GF-D8 (cell line): ENCODE results near the gene INPP5K.
"Not testable (repeated sequence)": the region's sequence is repeated elsewhere in the genome, so short reads cannot be mapped to it uniquely, and the experiment has no call there.

Experiments
- DNase-seq: peaks from one replicate; lab custom pipeline; 2025; lab: John Stamatoyannopoulos, UW

Gene INPP5K

DNA sequence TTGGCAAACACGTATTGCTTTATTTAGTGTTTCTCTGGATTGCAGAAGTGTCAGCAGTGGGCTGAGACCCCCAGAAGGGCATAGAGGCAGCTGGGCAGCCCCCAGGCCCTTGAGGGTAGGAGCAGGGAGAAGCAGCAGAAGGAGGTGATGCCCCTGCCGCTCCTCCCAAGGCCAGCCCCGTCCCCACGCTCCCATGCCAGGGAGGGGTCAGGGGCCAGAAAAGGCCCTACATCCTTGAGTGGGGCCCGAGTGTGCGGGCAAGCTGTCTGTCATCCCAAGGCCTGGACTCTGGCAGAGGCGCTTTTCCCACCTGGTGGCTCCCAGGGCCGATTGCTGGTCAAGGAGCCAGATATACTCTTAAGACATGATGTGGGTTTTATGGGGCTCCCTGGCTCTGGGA is 52.2 kb downstream of the INPP5K start:
- no peak for DNase-seq

DNA sequence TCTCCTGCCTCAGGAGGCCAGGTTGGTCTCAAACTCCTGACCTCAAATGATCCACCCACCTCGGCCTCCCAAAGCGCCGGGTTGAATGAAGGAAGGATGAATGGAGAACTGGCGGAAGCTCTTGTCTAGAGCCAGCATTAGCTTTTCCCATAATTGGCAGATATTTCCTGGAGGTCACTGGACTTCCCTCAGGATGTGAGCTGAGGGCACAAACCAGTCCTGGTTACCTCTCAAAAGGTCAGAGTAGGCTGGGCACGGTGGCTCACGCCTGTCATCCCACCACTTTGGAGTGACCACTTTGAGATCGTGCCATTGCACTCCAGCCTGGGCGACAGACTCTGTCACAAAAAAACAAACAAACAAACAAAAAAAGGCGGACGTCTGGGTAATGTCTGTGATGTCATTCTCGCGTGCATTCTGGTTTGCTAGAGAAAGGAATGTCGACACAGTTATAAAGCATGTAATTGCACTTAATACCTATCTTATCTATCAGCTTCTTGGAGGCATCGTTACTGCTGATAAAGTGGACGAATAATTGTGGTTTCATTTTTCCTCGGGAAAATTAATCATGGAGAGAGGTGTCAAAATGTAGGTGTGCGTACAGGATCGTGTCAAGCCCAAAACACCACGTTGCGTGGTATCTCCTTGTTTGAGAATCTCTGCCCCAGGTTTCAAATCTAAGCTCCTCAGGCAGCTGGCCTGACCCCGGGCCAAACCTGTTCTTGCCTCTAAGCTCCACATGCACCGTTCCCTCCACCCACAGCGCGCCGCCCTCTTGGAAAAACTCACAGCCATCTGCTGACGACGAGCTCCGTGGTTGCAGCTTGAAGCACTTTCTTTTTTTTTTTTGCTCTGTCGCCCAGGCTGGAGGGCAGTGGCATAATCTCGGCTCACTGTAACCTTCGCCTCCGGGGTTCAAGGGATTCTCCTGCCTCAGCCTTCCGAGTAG is 54.0 kb downstream of the INPP5K start:
- no peak for DNase-seq

DNA sequence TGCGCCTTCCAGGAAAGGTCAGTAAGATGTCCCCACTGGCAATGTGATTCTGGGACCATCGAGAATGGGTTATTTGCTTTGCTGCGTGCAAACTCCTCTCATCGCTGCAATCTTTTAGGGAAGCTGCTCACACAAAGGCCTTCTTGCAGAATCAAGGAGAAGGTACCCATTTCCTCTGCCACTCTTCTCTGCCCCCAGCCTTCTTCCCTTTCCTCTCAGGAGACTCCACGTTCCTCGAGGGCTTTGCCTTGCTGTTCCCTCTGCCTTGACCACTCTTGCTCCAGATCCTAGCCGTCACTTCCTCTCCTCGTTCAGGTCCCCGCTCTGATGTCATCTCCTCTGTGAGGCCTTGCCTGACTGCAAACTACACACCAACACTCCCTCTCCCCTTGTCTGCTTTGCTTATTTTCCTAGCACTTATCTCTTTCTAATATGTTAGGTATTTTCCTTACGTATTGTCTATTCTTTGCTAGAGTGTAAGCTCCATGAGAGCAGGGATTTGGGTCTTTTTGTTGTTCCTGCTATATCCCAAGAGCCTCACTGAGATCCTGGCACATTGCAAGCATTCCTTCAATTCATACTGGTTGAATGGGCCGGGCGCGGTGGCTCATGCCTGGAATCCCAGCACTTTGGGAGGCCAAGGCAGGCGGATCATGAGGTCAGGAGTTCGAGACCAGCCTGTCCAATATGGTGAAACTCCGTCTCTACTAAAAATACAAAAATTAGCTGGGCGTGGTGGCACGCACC is 55.0 kb downstream of the INPP5K start:
- DNase-seq: no peak

DNA sequence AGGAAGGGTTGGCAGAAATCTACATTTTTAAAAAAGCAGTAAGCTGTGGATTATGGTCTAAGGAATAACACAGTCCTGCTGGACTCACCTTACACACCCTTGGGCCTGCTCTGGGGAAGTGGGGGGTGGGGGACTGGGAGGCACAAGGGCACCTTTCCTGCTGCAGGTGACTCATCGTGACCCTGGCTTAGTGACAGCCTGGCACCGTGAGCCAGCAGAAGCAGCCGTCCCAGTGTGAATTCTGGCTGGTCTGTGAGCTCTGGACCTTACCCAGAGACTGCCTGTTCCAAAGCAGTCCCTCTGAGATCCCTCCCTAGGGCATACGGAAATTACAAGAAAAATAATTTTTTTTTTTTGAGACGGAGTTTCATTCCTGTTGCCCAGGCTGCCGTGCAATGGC is 56.2 kb downstream of the INPP5K start:
- no peak for DNase-seq

DNA sequence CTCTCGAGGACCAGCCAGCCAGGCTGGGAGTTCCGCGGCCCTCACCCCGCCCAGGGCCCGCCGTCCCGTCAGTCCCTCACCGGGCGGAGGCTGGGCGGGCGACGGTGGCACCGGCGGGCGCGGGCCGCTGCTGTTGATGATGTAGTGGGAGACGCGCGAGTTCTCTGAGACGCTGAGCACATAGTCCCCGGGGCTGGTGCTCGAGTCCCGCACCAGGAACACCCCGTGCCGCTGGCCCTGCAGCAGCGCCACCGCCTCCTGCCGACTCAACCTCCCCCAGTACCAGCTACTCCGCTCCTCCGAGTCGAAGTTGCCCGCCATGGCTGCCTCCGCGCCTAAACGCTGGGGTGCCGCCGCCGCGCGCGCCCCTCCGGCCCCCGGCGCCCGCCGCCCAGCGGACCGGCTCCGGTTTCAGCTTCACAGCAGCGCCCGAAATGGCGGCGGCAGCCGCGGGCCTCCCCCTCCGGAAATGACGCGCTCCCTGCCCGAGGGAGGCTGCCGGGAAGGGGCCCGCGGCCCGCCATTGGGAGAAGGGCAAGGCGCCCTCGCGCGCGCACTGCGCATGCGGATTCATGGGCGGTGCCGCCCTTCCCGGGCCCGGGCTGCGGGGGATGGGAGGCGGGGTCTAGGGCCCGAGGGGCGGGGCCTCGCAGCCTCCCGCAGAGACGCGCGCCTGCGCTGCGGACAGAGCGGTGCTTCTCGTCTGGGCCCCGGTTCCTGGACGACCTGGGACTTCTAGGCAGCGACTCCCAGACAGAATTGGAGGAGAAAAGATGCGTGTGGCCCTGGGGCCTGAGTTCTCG is 60.4 kb downstream of the INPP5K start, which contains the start of gene CRK:
Gene CRK (minus strand): TSS at position 436 of the 803 bp plus-strand sequence. CDS start 115 bp downstream, at position 321.
- DNase-seq: peak; percentile 66

DNA sequence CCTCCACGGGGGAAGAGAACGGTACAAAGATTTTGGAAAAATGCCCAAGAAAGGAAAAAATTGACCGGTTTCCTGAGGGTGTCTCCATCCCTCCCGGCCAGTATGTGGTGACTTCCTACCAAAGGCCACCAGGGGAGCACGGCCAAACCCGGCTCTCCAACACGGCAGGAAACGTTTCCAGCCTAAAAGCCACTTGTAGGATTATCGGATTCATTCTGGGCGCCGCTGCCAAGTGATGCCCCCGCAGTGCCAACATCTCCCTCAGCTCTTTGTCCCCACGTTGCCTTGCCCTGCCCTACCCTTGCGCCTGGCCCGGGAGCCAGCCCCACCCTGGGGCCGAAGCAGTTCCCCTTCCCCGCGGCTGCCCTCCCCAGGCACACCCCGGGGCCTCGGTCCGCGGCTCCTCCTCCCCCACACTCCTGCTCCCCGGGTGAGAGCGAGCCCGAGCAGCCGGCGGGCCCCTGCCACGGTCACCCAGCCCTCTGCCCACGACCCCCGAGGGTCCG is 61.1 kb downstream of the INPP5K start:
- no peak for DNase-seq

DNA sequence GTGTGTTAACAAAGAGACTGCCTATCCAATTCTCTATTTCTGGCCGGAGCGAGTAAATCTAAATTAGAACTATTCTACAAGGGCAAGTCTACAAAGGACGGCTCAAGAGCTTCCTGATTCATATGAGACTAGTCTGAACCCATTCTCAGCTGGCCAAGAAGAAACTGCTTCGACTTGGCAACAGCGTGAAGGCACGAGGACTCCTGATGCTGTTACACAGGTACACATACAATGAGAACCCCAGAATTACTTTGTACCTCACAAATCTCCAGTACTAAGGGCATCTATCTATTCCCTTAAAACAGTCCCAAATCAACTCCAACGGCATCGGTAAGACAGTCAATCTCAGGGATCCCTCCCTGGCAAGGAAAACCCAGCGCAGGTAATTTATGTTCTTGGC is 61.9 kb downstream of the INPP5K start:
- DNase-seq: no peak

DNA sequence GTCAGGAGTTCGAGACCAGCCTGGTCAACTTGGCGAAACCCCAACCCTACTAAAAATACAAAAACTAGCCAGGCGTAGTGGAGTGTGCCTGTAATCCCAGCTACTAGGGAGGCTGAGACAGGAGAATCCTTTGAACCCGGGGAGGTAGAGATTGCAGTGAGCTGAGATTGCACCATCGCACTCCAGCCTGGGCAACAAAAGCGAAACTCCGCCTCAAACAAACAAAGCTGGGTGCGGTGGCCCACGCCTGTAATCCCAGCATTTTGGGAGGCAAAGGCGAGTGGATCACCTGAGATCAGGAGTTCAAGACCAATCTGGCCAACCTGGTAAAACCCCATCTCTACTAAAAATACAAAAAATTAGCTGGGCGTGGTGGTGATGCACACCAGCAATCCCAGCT is 62.7 kb downstream of the INPP5K start:
- not testable (repeated sequence) for DNase-seq

DNA sequence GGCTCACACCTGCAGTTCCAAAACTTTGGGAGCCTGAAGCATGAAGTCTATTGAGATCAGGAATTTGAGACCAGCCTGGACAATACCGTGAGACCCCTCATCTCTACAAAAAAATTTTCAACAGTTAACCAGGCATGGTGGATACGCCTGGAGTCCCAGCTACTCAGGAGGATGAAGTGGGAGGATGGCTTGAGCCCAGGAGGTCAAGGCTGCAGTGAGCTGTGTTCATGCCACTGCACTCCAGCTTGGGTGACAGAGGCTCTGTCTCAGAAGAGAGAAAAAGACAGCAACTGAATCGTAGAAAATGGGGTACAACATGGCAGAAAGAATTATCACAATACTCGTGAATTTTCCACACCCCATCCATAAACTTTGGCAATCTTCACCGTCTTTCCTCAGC is 63.6 kb downstream of the INPP5K start:
- DNase-seq: no peak

DNA sequence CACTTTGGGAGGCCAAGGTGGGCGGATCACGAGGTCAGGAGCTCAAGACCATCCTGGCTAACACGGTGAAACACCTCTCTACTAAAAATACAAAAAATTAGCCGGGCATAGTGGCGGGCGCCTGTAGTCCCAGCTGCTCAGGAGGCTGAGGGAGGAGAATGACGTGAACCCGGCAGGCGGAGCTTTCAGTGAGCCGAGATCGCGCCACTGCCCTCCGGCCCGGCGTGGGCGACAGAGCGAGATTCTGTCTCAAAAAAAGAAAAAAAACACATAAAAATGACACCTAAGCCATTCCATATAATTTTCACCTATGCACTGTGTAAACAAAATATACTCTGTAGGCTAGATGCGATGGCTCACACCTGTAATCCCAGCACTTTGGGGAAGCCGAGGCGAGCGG is 66.2 kb downstream of the INPP5K start:
- not testable (repeated sequence) for DNase-seq

DNA sequence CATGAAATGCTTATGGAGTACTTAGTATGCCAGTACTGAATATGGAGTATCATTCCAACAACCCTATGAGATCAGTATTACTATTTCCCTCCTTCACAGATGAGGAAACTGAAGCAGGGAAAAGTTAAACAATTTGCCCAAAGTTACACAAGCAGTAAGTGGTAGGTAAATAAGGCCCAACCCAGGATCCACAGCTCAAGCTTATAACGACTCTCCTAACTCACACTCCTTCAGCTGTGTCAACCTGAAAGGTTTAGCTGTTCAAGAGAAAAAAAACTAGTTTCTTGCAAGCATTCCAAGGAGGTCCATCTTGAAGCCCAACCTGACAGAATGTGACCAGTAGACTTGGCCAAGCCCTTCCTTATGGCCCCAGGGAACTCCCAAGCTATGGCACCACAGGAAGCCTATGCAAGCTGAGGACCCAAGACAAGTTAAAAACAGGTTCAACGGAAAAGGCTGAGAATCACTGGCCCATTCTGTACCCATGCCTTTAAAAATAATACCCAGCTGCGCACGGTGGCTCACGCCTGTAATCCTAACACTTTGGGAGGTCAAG is 66.9 kb downstream of the INPP5K start:
- DNase-seq: no peak

DNA sequence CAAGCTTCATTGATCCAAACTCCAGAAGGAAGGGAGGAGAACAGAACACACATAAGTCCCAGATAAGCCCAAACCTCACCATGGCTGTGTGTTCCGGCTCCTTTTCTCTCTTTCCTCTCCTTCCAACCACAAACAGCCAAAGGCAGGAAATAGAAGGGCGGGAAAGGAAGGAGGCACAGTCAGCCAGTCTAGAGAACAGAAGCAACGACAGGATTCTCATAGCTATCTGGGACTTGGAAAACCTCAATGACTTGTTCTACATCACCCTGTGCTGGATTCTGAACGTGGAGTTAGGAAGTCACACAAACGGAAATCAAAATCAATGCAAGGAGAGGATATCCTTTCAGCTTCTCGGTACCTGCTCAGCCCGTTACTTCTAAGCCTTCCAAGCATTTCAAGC is 69.4 kb downstream of the INPP5K start:
- DNase-seq: no peak

DNA sequence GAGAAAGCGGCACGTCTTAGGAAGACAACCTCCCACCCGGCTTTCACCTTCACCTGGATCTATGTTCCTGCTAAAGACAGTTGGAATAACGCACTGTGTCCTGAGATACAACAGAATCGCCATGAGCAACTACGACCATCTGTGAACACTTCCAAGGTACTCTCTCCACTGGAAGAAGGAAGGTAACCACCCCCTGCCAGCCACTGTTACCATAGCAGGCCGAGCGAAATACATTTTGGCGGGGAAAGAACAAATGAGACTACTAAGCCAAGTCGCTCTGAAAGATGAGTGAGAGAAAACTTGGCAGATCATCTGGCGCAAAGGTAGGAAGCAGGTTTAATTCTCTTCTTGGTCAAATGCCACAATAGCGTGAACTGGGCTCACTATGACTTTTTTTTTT is 70.2 kb downstream of the INPP5K start:
- no peak for DNase-seq

DNA sequence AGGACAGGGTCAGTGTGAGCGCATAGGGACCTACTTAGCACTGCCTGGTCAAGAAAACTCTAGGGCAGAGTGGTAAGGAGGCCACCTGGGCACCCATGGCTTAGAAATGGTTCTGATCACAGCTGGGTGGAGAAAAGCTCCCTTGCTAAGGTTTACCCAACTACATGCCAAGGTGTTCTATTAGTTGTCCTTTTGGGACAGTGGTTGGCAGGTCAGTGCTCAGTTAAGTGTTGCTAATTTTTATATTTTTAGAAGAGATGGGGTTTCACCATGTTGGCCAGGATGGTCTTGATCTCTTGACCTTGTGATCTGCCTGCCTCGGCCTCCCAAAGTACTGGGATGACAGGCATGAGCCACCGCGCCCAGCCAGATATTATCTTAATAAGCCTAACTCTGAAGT is 70.7 kb downstream of the INPP5K start:
- DNase-seq: not testable (repeated sequence)
